ENCODE measurements around the gene ANXA11.

ANXA11 gene

DNA sequence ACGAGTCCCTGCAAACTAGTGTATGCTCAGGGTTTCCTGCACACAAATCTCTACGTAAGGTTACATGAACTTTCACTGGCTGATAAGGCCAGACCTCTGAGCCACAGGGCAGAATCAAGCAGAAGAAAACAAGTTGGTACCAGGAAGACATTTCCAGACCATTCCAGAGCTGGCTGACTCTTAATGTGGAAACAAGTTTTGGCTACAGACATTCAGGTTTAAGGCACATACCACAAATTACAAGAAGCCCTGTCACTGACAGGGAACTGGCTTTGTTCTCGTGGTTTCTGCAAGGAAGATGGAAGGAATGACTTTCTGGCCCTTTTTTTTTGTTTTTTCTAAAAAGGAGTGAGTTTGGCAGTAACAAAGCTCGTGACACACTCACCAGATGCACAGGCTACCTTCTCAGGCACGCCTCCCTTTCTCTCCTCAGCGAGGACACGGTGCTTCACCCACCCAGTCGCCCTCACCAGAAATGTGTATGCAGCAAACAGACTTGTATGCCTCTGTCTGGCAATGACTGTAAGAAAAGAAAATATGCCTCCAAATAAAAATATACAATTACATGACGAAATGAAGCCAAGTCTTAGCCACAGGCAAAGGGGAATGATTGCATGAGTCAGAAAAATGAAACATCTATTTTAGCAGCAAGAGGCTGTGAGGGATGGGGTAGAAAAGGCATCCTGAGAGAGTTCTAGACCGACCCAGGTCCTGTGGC is 50.2 kb downstream of the ANXA11 start:
- POLR2A ChIA-PET = no interaction called here
- TF ChIP-seq CTCF (IDR thresholded peaks at IDR 0.05; ENCODE audit: control extremely low read depth, extremely low read depth, low read depth, missing control alignments) = no peak
- CTCF ChIA-PET = interaction anchor here (0.9 to 3.1 kb wide), 2 partner anchors 11 to 67 kb away, joined by 4 to 15 read pairs; no protein-coding TSS in a partner anchor
- no peak for DNase-seq (ENCODE audit: extremely low spot score)

GRCh38 chr10:80154626-80154977 is 50.7 kb downstream of the ANXA11 start:
- DNase-seq (ENCODE audit: extremely low spot score) = no peak
- no peak for TF ChIP-seq CTCF (IDR thresholded peaks at IDR 0.05; ENCODE audit: control extremely low read depth, extremely low read depth, low read depth, missing control alignments)
- CTCF ChIA-PET = interaction anchor here (0.9 to 3.1 kb wide), 4 partner anchors 8 to 68 kb away, joined by 4 to 15 read pairs (median 6); no protein-coding TSS in a partner anchor
- POLR2A ChIA-PET = no interaction called here

DNA sequence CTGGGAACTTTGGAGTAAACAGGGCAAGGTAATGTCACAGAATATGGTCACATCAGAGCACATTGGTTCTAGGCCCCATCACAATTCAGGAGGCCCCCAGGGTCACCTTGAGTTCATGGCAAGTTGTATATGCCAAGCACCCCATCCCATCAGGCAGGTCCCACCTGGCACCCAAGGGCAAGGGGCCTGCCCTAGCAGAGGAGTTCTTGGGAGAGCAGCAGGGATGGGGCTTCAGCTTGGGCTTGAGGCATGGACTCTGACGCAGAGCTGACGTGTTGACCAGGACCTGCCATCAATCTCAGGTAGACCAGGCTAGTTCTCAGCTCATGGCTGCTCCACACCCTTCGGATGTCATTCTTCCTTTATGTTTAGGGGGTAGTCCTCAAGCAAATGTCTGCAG is 51.9 kb downstream of the ANXA11 start:
- TF ChIP-seq CTCF (IDR thresholded peaks at IDR 0.05; ENCODE audit: control extremely low read depth, extremely low read depth, low read depth, missing control alignments) = no peak
- ChIA-PET CTCF (interaction anchor here (1.2 to 3.1 kb wide), 3 partner anchors 9 to 69 kb away, joined by 6 to 15 read pairs (median 6); no protein-coding TSS in a partner anchor), POLR2A (interaction anchor here (1.1 kb wide), 1 partner anchor 9 kb away, joined by 3 read pairs; no protein-coding TSS in a partner anchor)
- no peak for DNase-seq (ENCODE audit: extremely low spot score)

GRCh38 chr10:80152820-80153219 is 52.5 kb downstream of the ANXA11 start:
- TF ChIP-seq CTCF (IDR thresholded peaks at IDR 0.05; ENCODE audit: control extremely low read depth, extremely low read depth, low read depth, missing control alignments) = no peak
- ChIA-PET POLR2A (interaction anchor here (1.1 kb wide), 1 partner anchor 10 kb away, joined by 3 read pairs; no protein-coding TSS in a partner anchor), CTCF (interaction anchor here (0.7 to 3.1 kb wide), 4 partner anchors 9 to 108 kb away, joined by 4 to 15 read pairs (median 6); no protein-coding TSS in a partner anchor)
- DNase-seq (ENCODE audit: extremely low spot score) = no peak

DNA sequence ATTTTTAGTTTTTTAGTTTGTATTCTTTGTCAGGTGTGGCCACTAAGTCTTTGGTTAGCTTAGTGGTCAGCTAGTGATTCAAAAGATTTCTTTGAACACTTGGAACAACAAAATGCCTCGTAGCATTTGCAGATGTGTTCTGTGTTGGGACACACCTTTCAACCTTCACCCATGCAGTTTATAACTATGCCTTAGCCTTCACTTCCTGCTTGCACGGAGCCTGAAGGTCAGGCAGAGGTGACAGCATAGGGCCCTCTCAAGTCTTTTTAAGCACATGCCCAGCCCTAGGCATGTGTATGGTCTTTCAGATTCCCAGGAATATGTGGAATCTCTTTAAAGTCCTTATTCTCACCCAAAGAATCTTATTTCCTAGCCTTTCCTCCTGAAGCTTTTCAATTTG is 55.2 kb downstream of the ANXA11 start:
- no peak for TF ChIP-seq CTCF (IDR thresholded peaks at IDR 0.05; ENCODE audit: control extremely low read depth, extremely low read depth, low read depth, missing control alignments)
- ChIA-PET POLR2A (no interaction called here), CTCF (interaction anchor here (1.1 to 2.2 kb wide), 6 partner anchors 8 to 71 kb away, joined by 3 to 6 read pairs (median 6); no protein-coding TSS in a partner anchor)
- no peak for DNase-seq (ENCODE audit: extremely low spot score)

DNA sequence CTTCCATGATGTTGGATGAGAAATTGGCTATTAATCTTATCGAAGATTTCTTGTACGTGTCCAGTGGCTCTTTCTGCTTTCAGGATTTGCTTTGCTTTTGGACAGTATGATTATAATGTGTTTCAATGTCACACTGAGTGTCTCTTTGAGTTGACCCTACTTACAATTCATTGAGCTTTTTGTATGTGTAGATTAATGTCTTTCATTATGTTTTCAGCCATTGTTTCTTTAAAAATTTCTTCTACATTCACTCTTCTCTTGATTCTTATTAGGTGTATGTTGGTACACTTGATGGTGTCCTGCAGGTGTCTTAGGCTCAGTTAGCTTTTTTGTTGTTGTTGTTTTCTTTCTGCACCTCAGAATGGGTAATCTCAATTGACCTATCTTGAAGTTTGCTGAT is 56.2 kb downstream of the ANXA11 start:
- ChIA-PET CTCF (no interaction called here), POLR2A (no interaction called here)
- DNase-seq (ENCODE audit: extremely low spot score) = no peak
- no peak for TF ChIP-seq CTCF (IDR thresholded peaks at IDR 0.05; ENCODE audit: control extremely low read depth, extremely low read depth, low read depth, missing control alignments)
